ENCODE measurements around the gene PRSS57.

DNA sequence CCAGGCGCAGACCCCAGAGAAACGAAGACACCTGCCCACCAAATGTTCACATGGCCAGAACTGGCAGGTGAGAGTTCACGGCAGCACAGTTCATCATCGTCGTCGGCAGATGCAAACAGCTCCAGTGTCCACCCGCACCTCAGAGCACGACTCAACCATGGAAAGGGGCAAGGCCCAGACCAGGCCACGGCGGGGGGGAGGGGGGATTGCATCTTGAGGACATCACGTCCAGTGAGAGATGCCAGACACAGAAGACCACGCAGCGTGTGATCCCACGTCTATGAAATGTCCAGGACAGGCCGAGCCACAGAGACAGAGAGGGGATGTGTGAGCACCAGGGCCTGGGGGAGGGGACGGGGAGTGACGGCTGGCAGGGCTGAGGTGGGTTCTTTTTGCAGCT lies 39.6 kb downstream of the PRSS57 start:
- TF ChIP-seq EZH2phosphoT487 (IDR thresholded peaks at IDR 0.05; ENCODE audit: borderline replicate concordance, low read length) (no peak), CTCF (conservative IDR thresholded peaks at IDR 0.05; ENCODE audit: low read depth, low read length) (no peak)

Measured in PC-3 (cell line).